Tibial nerve (tissue), 4 donors: ENCODE results near the gene IFIH1. TPM values are rescaled to one million over a fixed set of nuclear protein-coding genes. Genes with fewer than 3 reads are reported as not detected.

Source experiments
- DNase-seq, 2 donors: peaks; one replicate each; pipeline ENCODE4 v3.0.0-alpha.2; 2019; ENCODE audit warnings: low spot score in 2 of 2
- H3K27ac ChIP-seq, 4 donors: fragments of 200-600 bp; sonication (generic) in 3 of 4; one replicate each; pipeline ENCODE4 v1.5.1; 2017 to 2019; ENCODE audit warnings: mild to moderate bottlenecking in 1 of 4
- H3K27me3 ChIP-seq, 2 donors: fragments of 200-600 bp; sonication (generic) in 1 of 2; one replicate each; pipeline versions ENCODE4 v1.5.1 to v1.6.0; 2017 to 2019
- H3K36me3 ChIP-seq, 3 donors: fragments of 200-600 bp; sonication (generic); one replicate each; pipeline ENCODE4 v1.5.1; 2018 to 2019
- H3K4me1 ChIP-seq, 4 donors: fragments of 200-600 bp; sonication (generic) in 3 of 4; one replicate each; pipeline ENCODE4 v1.5.1; 2017 to 2019
- H3K4me3 ChIP-seq, 4 donors: fragments of 200-600 bp; sonication (generic) in 3 of 4; one replicate each; pipeline ENCODE4 v1.5.1; 2017 to 2019; ENCODE audit warnings: mild to moderate bottlenecking in 1 of 4, moderate library complexity in 1 of 4
- H3K9me3 ChIP-seq, 4 donors: fragments of 200-600 bp; sonication (generic) in 3 of 4; one replicate each; pipeline ENCODE4 v1.5.1; 2017 to 2019
- EP300 ChIP-seq, 2 donors: sonication (generic); formaldehyde crosslinking; IDR thresholded peaks; one replicate each; pipeline ENCODE4 v1.6.1; 2017; ENCODE audit warnings: antibody characterized with exemption in 2 of 2, mild to moderate bottlenecking in 1 of 2
- POLR2A ChIP-seq, 2 donors: fragments of 450-650 bp; IDR thresholded peaks; one replicate each; pipeline ENCODE4 v1.6.1; 2017; ENCODE audit warnings: antibody characterized with exemption in 2 of 2, mild to moderate bottlenecking in 2 of 2, moderate library complexity in 2 of 2
- WGBS, 2 donors: methylation state at CpG; one replicate each; pipeline ENCODE4 v1.1.5; 2018; 5-methylcytosine and 5-hydroxymethylcytosine counted together
- total RNA-seq, 4 donors: library from RNA; depleted of rRNA; stranded (reverse); fragments of >200 nt; gene quantifications; one replicate each; pipeline ENCODE4 v1.1.0, GENCODE V29; 2016
- TF ChIP-seq, protein P1 (sequence below), 5 experiments: fragments of 200-600 bp in 3 of 5; fragments of 450-650 bp in 2 of 5; sonication (generic) in 3 of 5; IDR thresholded peaks; one replicate each; pipeline ENCODE4 v1.5.1; 2016 to 2019; ENCODE audit warnings: antibody characterized with exemption in 5 of 5, mild to moderate bottlenecking in 3 of 5, moderate library complexity in 2 of 5

Gene IFIH1
- total RNA-seq, 4 donors from 2014 or later, result 12.5 to 13.2 (median 12.8) TPM

DNA sequence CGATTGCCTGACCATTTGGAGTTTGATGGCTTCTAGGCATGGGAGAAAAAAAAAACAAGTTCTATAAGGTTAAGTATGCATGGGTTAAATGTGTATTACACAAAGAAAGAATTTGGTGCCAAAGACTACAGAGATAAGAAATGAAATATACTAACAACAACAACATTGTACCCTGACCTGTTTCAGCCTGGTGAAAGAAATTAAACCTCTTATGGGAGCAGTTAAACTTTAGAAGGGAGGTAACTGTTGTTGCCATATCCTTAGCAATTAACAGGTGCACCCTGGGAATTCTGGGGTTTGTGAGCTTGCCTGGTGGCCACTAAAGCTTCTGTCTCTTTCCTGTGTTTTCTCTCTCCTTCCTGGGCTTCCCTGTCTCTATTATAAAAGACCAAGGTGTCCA is 6.5 kb upstream of the IFIH1 start:
- no peaks in the 10 kb centered on the region for H3K9me3 ChIP-seq
- no peaks in the 10 kb centered on the region for H3K27me3 ChIP-seq
- peaks cover 0 to 16% (median 2%) of the 10 kb centered on the region in 4 donors for H3K4me1 ChIP-seq
- no peak for DNase-seq
- H3K36me3 ChIP-seq, result peaks cover 0 to 6% (median 0%) of the 10 kb centered on the region in 3 donors
- 81 to 95% methylated on average over 1 of the region's 1 CpG for WGBS, 2 donors
- TF ChIP-seq, protein P1, sequence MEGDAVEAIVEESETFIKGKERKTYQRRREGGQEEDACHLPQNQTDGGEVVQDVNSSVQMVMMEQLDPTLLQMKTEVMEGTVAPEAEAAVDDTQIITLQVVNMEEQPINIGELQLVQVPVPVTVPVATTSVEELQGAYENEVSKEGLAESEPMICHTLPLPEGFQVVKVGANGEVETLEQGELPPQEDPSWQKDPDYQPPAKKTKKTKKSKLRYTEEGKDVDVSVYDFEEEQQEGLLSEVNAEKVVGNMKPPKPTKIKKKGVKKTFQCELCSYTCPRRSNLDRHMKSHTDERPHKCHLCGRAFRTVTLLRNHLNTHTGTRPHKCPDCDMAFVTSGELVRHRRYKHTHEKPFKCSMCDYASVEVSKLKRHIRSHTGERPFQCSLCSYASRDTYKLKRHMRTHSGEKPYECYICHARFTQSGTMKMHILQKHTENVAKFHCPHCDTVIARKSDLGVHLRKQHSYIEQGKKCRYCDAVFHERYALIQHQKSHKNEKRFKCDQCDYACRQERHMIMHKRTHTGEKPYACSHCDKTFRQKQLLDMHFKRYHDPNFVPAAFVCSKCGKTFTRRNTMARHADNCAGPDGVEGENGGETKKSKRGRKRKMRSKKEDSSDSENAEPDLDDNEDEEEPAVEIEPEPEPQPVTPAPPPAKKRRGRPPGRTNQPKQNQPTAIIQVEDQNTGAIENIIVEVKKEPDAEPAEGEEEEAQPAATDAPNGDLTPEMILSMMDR (IDR thresholded peaks at IDR 0.05), result no peak
- TF ChIP-seq EP300 (IDR thresholded peaks at IDR 0.05) (no peak), POLR2A (IDR thresholded peaks at IDR 0.05) (no peak)
- no peak overlapping the region for H3K4me3 ChIP-seq
- no peak overlapping the region for H3K27ac ChIP-seq

DNA sequence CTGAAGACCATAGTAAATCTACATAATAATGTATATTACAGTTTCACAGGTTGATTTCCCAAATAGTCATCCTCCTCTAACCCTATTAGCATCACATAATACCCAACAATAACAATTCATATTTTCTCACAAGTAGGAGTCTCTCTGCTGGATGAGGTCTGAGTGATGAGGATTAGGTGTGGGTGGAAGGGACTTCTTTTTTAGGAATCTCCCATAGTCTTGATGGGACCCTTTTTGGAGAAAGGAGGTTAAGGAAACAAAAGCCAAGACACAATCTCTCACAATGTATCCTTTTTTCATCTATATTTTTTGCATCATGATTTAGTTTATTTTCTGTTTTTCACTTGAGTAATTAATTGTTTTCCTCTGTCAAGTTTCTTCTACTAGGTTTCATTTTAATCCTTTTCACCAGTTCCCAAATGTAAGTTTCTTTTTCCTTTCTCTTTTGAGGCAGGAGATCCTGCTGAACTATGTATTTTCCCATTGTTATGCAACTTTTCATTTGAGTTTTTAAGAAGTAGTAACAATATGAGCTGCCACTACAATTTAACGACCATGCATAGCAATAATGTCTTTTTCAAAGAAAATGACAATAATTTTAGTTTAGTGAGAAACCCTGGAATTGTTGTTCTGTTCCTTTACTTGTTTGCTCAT is 2.5 kb upstream of the IFIH1 start:
- H3K9me3 ChIP-seq, result no peaks in the 10 kb centered on the region
- H3K36me3 ChIP-seq, result no peaks in the 10 kb centered on the region
- TF ChIP-seq POLR2A (IDR thresholded peaks at IDR 0.05) (no peak), EP300 (IDR thresholded peaks at IDR 0.05) (no peak)
- TF ChIP-seq, protein P1 (IDR thresholded peaks at IDR 0.05), result no peak
- H3K27ac ChIP-seq, result no peak overlapping the region
- H3K4me3 ChIP-seq, result no peak overlapping the region
- 36 to 52% methylated on average over 1 of the region's 1 CpG for WGBS, 2 donors
- DNase-seq, result no peak
- H3K4me1 ChIP-seq, result peaks cover 0 to 38% (median 10%) of the 10 kb centered on the region in 4 donors
- H3K27me3 ChIP-seq, result no peaks in the 10 kb centered on the region

DNA sequence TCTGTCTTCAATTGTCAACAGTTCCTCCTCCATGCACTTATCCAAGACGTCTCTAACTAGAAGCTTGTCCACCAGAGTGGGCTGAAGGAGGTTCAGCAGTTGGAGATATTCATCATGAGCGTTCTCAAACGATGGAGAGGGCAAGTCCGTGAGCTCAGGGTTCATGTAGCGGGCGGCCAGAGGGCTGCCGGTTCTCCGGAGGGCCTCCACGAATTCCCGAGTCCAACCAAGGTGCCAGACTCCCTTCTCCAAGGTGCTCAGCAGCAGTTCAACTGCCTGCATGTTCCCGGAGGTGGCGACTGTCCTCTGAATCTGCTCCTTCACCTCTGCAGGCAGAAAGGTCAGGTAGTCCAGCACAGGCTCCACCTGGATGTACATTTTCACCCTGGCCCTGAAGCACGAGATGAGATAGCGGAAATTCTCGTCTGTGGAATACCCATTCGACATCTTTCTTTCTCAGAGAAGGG is 590 bp downstream of the IFIH1 start:
- peak overlapping the region; percentile 58 to 91 (median 71) for H3K4me3 ChIP-seq
- no peaks in the 10 kb centered on the region for H3K36me3 ChIP-seq
- H3K9me3 ChIP-seq, result no peaks in the 10 kb centered on the region
- no peak for TF ChIP-seq EP300 (IDR thresholded peaks at IDR 0.05)
- TF ChIP-seq, protein P1 (IDR thresholded peaks at IDR 0.05), result no peak
- TF ChIP-seq POLR2A (IDR thresholded peaks at IDR 0.05), result no peak
- no peaks in the 10 kb centered on the region for H3K27me3 ChIP-seq
- WGBS, 2 donors, result 18 to 27% methylated on average over 13 to 16 of the region's 16 CpGs
- DNase-seq, result no peak
- H3K27ac ChIP-seq, result peak overlapping the region; percentile 88 to 97 (median 89)
- peaks cover 0 to 48% (median 17%) of the 10 kb centered on the region in 4 donors for H3K4me1 ChIP-seq

DNA sequence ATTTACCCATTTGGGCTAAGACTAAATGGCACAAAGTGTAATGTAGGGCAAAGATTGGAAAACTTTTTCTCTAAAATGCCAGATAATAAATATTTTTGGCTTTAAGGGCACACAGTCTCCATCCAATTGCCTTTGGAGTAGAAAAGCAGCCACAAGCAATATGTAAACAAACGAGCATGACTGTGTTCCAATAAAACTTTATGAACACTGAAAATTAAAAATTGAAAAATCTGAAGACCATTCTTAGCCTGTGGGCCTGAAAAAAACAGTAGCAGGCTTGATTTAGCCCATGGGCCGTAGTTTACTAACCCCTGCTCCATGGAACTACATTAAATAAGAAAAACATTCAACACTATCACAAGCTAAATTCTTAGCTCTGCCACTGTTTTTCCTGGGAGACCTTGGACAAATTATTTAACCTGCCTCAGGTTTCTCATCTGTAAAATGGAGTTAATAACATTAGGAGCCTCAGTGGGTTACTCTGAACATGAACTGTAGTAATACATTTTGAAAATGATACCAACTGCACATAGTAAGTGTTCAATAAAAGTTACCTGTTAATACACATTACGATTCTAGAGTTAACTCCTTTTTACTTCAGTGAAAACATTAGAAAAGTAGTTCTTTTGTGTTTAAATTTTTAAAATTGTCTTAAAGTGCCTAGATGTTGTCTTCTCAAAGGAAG is 1.3 kb downstream of the IFIH1 start:
- WGBS, 2 donors, result 78 to 80% methylated on average over 3 of the region's 3 CpGs
- Histone ChIP-seq H3K36me3 (no peaks in the 10 kb centered on the region), H3K27ac (peak overlapping the region; percentile 88 to 97 (median 89)), H3K4me3 (peak overlapping the region; percentile 58 to 91 (median 71)), H3K27me3 (no peaks in the 10 kb centered on the region), H3K9me3 (no peaks in the 10 kb centered on the region), H3K4me1 (peaks cover 0 to 48% (median 17%) of the 10 kb centered on the region in 4 donors)
- DNase-seq, result no peak
- TF ChIP-seq, protein P1 (IDR thresholded peaks at IDR 0.05), result no peak
- no peak for TF ChIP-seq POLR2A (IDR thresholded peaks at IDR 0.05)
- TF ChIP-seq EP300 (IDR thresholded peaks at IDR 0.05), result no peak

DNA sequence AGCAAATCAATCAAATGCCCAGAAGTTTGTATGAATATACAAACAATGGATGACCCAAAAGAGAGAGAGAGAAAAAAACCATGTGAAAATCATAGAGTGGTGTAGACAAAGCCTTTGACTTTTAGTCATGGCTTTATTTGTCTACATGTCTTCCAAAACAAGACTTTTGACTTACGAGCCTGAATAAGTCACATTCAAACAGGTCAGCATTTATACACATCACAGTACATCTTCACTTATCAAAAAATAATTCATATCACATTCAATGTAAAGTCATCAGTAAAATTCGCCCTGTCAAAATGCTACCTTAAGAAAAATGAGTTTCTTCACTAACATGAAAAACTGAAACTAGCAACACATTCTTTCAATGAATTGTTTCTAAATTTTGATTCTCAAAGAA is 1.9 kb downstream of the IFIH1 start:
- Histone ChIP-seq H3K36me3 (no peaks in the 10 kb centered on the region), H3K9me3 (no peaks in the 10 kb centered on the region), H3K27me3 (no peaks in the 10 kb centered on the region), H3K27ac (peak overlapping the region in 2 of 4 donors; percentile 89 to 97), H3K4me3 (peak overlapping the region in 1 of 4 donors; percentile 91), H3K4me1 (peaks cover 0 to 48% (median 17%) of the 10 kb centered on the region in 4 donors)
- DNase-seq, result no peak
- 59 to 69% methylated on average over 2 of the region's 2 CpGs for WGBS, 2 donors
- TF ChIP-seq EP300 (IDR thresholded peaks at IDR 0.05) (no peak), POLR2A (IDR thresholded peaks at IDR 0.05) (no peak)
- TF ChIP-seq, protein P1 (IDR thresholded peaks at IDR 0.05), result no peak
